K562 (cell line): Measurements from ENCODE around the gene GINS3. TPM values are rescaled to one million over a fixed set of nuclear protein-coding genes. Genes with fewer than 3 reads are reported as not detected.

Source experiments
- KLF13 ChIP-seq: fragments of 450-650 bp; IDR thresholded peaks from 2 replicates; pipeline ENCODE4 v1.6.1; 2016; ENCODE audit warnings: missing genetic modification characterization, low read depth, mild to moderate bottlenecking, missing compliant biosample characterization, moderate library complexity, borderline replicate concordance
- MTA1 ChIP-seq: fragments of 450-650 bp; IDR thresholded peaks from 2 replicates; pipeline ENCODE4 v1.6.1; 2017; ENCODE audit warnings: borderline replicate concordance
- SRSF9 ChIP-seq: fragments of 200-400 bp; formaldehyde crosslinking; IDR thresholded peaks from 2 replicates; pipeline ENCODE4 v1.6.1; 2017; ENCODE audit warnings: low read depth, low read length, borderline replicate concordance
- TFAM ChIP-seq: fragments of 250-450 bp; sonication (Bioruptor Pico); conservative IDR thresholded peaks from 2 replicates; pipeline ENCODE4 v1.5.0; 2021; ENCODE audit warnings: mild to moderate bottlenecking, moderate library complexity
- ZKSCAN3 ChIP-seq: fragments of 250-450 bp; sonication (Bioruptor Pico); IDR thresholded peaks from 2 replicates; pipeline ENCODE4 v1.4.0; 2020
- ZNF444 ChIP-seq: fragments of 250-450 bp; sonication (Bioruptor Pico); IDR thresholded peaks from 2 replicates; pipeline ENCODE4 v1.4.0; 2020; ENCODE audit warnings: mild to moderate bottlenecking, moderate library complexity
- polyA plus RNA-seq, 8 experiments: library from polyadenylated mRNA; depleted of rRNA in 4 of 8; stranded (reverse) in 5 of 8; unstranded in 3 of 8; fragments of >200 nt; fragmentation: Nextera tagmentation in 2 of 8; fragmentation: Illumina TruSeq in 1 of 8; extraction: Ambion mirVana in 2 of 8; extraction: Trizol in 1 of 8; gene quantifications; 2 replicates each; pipeline versions ENCODE4 v1.2.1 to v1.2.3, GENCODE V29; 2011 to 2014; ENCODE audit warnings: inconsistent platforms in 1 of 8, missing spikeins in 1 of 8
- total RNA-seq, 7 experiments: library from RNA; depleted of rRNA in 6 of 7; stranded (reverse); fragments of >200 nt in 6 of 7; fragmentation: Illumina TruSeq in 2 of 7; extraction: Trizol in 2 of 7; gene quantifications; 2 replicates each; pipeline versions ENCODE4 v1.2.1 to v1.2.3, GENCODE V29; 2011 to 2021; ENCODE audit warnings: low replicate concordance in 1 of 7
- TF ChIP-seq, protein P1 (sequence below): sonication (generic); formaldehyde crosslinking; IDR thresholded peaks from 2 replicates; pipeline ENCODE4 v1.8.1; 2023; ENCODE audit warnings: missing genetic modification reagents, mild to moderate bottlenecking, borderline replicate concordance
- TF ChIP-seq, protein P2 (sequence below): fragments of 250-450 bp; sonication (Bioruptor Pico); IDR thresholded peaks from 2 replicates; pipeline ENCODE4 v1.8.0; 2022; ENCODE audit warnings: inconsistent platforms, mild to moderate bottlenecking, moderate library complexity, borderline replicate concordance
- TF ChIP-seq, protein P3 (sequence below), 3 experiments: fragments of 200-800 bp in 1 of 3; fragments of 250-450 bp in 1 of 3; fragments of 450-650 bp in 1 of 3; sonication (Bioruptor Pico) in 1 of 3; sonication (Bioruptor generic) in 1 of 3; formaldehyde crosslinking in 1 of 3; IDR thresholded peaks; 2 replicates each; pipeline versions ENCODE4 v1.6.1 to v1.8.0; 2016 to 2022; ENCODE audit warnings: mild to moderate bottlenecking in 2 of 3, missing genetic modification characterization in 2 of 3, missing compliant biosample characterization in 1 of 3, moderate library complexity in 1 of 3
- TF ChIP-seq, protein P4 (sequence below): sonication (generic); formaldehyde crosslinking; IDR thresholded peaks from 2 replicates; pipeline ENCODE4 v1.8.0; 2023; ENCODE audit warnings: mild to moderate bottlenecking, missing genetic modification reagents
- TF ChIP-seq, protein P5 (sequence below): sonication (generic); formaldehyde crosslinking; IDR thresholded peaks from 2 replicates; pipeline ENCODE4 v1.8.1; 2023; ENCODE audit warnings: mild to moderate bottlenecking, missing genetic modification reagents

The GINS3 gene
- total and polyA plus RNA-seq, 9 of the 15 experiments (the other 6 are each of a cell fraction or from before 2014, with no cell fraction given), result 17.8 to 31.9 (median 25.4) TPM

DNA sequence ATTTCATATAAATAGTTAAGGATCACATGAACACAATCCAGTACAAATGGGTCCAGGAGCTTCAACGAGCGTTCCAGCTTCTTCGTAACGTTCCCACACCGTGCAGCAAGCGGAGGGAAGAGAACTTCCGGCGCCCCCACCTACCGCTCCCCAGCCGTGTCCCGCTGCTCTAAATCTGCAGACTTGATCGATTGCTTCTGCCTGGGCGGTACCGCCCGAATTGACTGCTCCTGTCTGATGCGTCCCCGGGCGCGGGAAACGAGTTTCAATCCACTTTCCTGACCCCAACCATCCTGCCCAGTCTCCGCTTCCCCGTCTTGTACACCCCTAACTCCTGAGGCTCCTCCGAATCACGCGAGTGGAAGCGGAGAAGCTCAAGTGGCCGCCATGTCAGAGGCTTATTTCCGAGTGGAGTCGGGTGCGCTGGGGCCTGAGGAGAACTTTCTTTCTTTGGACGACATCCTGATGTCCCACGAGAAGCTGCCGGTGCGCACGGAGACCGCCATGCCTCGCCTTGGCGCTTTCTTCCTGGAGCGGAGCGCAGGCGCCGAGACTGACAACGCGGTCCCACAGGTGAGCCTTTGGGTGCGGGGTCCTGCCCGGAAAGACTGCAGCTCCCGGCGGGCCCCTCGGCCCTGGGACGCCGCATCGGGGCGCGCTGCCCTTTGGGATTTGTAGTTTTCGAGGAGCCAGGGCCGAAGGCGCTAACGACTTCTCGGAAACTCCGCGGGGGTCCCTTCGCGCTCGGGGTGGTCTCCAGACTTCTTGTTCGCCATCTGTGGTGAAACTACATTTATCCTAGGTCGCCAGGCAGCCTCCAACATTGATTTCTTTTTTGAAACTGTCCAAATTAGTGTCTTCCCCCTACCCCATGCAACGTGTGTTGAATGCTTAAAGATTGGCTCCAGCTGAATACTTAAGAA, at the start of gene GINS3 (continued):
- TF ChIP-seq, protein P1, sequence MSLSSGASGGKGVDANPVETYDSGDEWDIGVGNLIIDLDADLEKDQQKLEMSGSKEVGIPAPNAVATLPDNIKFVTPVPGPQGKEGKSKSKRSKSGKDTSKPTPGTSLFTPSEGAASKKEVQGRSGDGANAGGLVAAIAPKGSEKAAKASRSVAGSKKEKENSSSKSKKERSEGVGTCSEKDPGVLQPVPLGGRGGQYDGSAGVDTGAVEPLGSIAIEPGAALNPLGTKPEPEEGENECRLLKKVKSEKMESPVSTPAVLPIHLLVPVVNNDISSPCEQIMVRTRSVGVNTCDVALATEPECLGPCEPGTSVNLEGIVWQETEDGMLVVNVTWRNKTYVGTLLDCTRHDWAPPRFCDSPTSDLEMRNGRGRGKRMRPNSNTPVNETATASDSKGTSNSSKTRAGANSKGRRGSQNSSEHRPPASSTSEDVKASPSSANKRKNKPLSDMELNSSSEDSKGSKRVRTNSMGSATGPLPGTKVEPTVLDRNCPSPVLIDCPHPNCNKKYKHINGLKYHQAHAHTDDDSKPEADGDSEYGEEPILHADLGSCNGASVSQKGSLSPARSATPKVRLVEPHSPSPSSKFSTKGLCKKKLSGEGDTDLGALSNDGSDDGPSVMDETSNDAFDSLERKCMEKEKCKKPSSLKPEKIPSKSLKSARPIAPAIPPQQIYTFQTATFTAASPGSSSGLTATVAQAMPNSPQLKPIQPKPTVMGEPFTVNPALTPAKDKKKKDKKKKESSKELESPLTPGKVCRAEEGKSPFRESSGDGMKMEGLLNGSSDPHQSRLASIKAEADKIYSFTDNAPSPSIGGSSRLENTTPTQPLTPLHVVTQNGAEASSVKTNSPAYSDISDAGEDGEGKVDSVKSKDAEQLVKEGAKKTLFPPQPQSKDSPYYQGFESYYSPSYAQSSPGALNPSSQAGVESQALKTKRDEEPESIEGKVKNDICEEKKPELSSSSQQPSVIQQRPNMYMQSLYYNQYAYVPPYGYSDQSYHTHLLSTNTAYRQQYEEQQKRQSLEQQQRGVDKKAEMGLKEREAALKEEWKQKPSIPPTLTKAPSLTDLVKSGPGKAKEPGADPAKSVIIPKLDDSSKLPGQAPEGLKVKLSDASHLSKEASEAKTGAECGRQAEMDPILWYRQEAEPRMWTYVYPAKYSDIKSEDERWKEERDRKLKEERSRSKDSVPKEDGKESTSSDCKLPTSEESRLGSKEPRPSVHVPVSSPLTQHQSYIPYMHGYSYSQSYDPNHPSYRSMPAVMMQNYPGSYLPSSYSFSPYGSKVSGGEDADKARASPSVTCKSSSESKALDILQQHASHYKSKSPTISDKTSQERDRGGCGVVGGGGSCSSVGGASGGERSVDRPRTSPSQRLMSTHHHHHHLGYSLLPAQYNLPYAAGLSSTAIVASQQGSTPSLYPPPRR (CRISPR knock-in tag), result 0 out of 2 replicates have a peak, but pooled peaks have one; percentile 27
- TF ChIP-seq, protein P2, sequence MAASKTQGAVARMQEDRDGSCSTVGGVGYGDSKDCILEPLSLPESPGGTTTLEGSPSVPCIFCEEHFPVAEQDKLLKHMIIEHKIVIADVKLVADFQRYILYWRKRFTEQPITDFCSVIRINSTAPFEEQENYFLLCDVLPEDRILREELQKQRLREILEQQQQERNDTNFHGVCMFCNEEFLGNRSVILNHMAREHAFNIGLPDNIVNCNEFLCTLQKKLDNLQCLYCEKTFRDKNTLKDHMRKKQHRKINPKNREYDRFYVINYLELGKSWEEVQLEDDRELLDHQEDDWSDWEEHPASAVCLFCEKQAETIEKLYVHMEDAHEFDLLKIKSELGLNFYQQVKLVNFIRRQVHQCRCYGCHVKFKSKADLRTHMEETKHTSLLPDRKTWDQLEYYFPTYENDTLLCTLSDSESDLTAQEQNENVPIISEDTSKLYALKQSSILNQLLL, result no peak
- TF ChIP-seq SRSF9, result no peak
- TF ChIP-seq, protein P3, sequence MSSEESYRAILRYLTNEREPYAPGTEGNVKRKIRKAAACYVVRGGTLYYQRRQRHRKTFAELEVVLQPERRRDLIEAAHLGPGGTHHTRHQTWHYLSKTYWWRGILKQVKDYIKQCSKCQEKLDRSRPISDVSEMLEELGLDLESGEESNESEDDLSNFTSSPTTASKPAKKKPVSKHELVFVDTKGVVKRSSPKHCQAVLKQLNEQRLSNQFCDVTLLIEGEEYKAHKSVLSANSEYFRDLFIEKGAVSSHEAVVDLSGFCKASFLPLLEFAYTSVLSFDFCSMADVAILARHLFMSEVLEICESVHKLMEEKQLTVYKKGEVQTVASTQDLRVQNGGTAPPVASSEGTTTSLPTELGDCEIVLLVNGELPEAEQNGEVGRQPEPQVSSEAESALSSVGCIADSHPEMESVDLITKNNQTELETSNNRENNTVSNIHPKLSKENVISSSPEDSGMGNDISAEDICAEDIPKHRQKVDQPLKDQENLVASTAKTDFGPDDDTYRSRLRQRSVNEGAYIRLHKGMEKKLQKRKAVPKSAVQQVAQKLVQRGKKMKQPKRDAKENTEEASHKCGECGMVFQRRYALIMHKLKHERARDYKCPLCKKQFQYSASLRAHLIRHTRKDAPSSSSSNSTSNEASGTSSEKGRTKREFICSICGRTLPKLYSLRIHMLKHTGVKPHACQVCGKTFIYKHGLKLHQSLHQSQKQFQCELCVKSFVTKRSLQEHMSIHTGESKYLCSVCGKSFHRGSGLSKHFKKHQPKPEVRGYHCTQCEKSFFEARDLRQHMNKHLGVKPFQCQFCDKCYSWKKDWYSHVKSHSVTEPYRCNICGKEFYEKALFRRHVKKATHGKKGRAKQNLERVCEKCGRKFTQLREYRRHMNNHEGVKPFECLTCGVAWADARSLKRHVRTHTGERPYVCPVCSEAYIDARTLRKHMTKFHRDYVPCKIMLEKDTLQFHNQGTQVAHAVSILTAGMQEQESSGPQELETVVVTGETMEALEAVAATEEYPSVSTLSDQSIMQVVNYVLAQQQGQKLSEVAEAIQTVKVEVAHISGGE (CRISPR knock-in tag; IDR thresholded peaks at IDR 0.05), result peak in 1 of 3 experiments; percentile 86; a peak in 2 of 6 replicates
- TF ChIP-seq KLF13 (tag), result no peak
- TF ChIP-seq, protein P4, sequence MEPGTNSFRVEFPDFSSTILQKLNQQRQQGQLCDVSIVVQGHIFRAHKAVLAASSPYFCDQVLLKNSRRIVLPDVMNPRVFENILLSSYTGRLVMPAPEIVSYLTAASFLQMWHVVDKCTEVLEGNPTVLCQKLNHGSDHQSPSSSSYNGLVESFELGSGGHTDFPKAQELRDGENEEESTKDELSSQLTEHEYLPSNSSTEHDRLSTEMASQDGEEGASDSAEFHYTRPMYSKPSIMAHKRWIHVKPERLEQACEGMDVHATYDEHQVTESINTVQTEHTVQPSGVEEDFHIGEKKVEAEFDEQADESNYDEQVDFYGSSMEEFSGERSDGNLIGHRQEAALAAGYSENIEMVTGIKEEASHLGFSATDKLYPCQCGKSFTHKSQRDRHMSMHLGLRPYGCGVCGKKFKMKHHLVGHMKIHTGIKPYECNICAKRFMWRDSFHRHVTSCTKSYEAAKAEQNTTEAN (CRISPR knock-in tag), result no peak
- no peak for TF ChIP-seq ZKSCAN3 (CRISPR knock-in tag)
- TF ChIP-seq, protein P5, sequence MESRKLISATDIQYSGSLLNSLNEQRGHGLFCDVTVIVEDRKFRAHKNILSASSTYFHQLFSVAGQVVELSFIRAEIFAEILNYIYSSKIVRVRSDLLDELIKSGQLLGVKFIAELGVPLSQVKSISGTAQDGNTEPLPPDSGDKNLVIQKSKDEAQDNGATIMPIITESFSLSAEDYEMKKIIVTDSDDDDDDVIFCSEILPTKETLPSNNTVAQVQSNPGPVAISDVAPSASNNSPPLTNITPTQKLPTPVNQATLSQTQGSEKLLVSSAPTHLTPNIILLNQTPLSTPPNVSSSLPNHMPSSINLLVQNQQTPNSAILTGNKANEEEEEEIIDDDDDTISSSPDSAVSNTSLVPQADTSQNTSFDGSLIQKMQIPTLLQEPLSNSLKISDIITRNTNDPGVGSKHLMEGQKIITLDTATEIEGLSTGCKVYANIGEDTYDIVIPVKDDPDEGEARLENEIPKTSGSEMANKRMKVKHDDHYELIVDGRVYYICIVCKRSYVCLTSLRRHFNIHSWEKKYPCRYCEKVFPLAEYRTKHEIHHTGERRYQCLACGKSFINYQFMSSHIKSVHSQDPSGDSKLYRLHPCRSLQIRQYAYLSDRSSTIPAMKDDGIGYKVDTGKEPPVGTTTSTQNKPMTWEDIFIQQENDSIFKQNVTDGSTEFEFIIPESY, result peak; percentile 39; the same call in 1 of the 2 replicates
- no peak for TF ChIP-seq TFAM (CRISPR knock-in tag)
- TF ChIP-seq MTA1, result no peak
- TF ChIP-seq ZNF444, result no peak
